ENCODE results near the gene TBC1D22A.

- TF ChIP-seq POLR2A (IDR thresholded peaks at IDR 0.05) (no peak), CTCF (IDR thresholded peaks at IDR 0.05) (no peak)
These were observed 428.7 kb downstream of the TBC1D22A start for GRCh38 chr22:47190957-47191670.
